ENCODE results near the gene H6PD.

Gene H6PD

GRCh38 chr1:9305216-9305615 lies 70.6 kb downstream of the H6PD start:
- Histone ChIP-seq H3K9ac (ENCODE audit: low read depth in 1 of 2, low read length in 2 of 2) (no peak overlapping the region), H3K4me1 (ENCODE audit: control insufficient read depth in 1 of 2, insufficient read depth in 2 of 2, low read length in 2 of 2) (peaks cover 40 to 49% of the 10 kb centered on the region in 2 donors), H3K27ac (ENCODE audit: low read depth, low read length) (no peak overlapping the region), H3K4me3 (ENCODE audit: low read depth in 1 of 2, low read length in 2 of 2) (no peak overlapping the region), H3K36me3 (ENCODE audit: control insufficient read depth in 1 of 2, insufficient read depth in 2 of 2, low read length in 2 of 2) (peaks cover 0 to 16% of the 10 kb centered on the region in 2 donors), H3K27me3 (ENCODE audit: control insufficient read depth in 1 of 2, insufficient read depth in 2 of 2, low read length in 2 of 2) (no peaks in the 10 kb centered on the region), H3K9me3 (ENCODE audit: control insufficient read depth in 1 of 2, low read length in 2 of 2) (no peaks in the 10 kb centered on the region)

DNA sequence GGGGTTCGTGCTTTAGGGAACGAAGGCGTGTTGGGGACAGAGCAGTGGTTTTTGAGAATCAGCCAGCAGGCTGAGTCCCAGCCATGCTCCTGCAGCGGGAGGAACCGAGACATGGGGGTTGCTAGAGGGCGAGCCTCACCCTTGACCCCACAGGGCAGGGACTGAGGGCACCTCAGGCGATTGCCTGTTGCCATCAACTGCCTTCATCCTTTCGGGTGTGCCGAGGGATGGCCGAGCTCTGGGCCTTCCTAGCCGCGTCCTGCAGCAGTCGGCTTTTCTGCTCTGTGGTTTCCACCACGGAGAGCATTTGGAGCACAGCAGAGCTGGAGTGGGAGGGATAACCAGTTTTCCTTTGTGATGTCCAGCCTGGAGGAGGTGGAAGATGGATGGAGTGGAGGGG lies 71.4 kb downstream of the H6PD start:
- Histone ChIP-seq H3K27me3 (ENCODE audit: control insufficient read depth in 1 of 2, insufficient read depth in 2 of 2, low read length in 2 of 2) (no peaks in the 10 kb centered on the region), H3K4me3 (ENCODE audit: low read depth in 1 of 2, low read length in 2 of 2) (no peak overlapping the region), H3K9ac (ENCODE audit: low read depth in 1 of 2, low read length in 2 of 2) (no peak overlapping the region), H3K4me1 (ENCODE audit: control insufficient read depth in 1 of 2, insufficient read depth in 2 of 2, low read length in 2 of 2) (peaks cover 32 to 41% of the 10 kb centered on the region in 2 donors), H3K9me3 (ENCODE audit: control insufficient read depth in 1 of 2, low read length in 2 of 2) (no peaks in the 10 kb centered on the region), H3K27ac (ENCODE audit: low read depth, low read length) (no peak overlapping the region), H3K36me3 (ENCODE audit: control insufficient read depth in 1 of 2, insufficient read depth in 2 of 2, low read length in 2 of 2) (peaks cover 0 to 13% of the 10 kb centered on the region in 2 donors)

DNA sequence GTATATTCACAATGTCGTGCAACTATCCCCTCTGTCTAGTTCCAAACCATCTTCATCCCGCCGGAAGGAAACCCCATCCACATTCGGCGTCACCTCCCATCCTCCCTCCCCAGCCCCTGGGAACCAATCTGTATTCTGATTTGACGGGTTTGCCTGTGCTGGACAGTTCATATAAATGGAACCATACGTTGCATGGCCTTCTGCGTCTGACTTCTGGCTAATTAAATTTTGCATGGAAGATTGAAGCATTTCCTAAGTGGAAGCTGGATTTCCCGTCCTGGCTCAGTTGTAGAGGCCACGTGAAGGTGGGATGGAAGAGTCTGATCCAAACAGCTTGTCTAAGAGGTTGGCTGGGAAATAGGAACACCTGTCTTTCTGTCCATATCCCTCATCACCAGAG lies 72.7 kb downstream of the H6PD start:
- Histone ChIP-seq H3K9ac (ENCODE audit: low read depth in 1 of 2, low read length in 2 of 2) (no peak overlapping the region), H3K4me3 (ENCODE audit: low read depth in 1 of 2, low read length in 2 of 2) (no peak overlapping the region), H3K27me3 (ENCODE audit: control insufficient read depth in 1 of 2, insufficient read depth in 2 of 2, low read length in 2 of 2) (no peaks in the 10 kb centered on the region), H3K9me3 (ENCODE audit: control insufficient read depth in 1 of 2, low read length in 2 of 2) (no peaks in the 10 kb centered on the region), H3K36me3 (ENCODE audit: control insufficient read depth in 1 of 2, insufficient read depth in 2 of 2, low read length in 2 of 2) (peaks cover 0 to 3% of the 10 kb centered on the region in 2 donors), H3K27ac (ENCODE audit: low read depth, low read length) (no peak overlapping the region), H3K4me1 (ENCODE audit: control insufficient read depth in 1 of 2, insufficient read depth in 2 of 2, low read length in 2 of 2) (peaks cover 24 to 31% of the 10 kb centered on the region in 2 donors)

DNA sequence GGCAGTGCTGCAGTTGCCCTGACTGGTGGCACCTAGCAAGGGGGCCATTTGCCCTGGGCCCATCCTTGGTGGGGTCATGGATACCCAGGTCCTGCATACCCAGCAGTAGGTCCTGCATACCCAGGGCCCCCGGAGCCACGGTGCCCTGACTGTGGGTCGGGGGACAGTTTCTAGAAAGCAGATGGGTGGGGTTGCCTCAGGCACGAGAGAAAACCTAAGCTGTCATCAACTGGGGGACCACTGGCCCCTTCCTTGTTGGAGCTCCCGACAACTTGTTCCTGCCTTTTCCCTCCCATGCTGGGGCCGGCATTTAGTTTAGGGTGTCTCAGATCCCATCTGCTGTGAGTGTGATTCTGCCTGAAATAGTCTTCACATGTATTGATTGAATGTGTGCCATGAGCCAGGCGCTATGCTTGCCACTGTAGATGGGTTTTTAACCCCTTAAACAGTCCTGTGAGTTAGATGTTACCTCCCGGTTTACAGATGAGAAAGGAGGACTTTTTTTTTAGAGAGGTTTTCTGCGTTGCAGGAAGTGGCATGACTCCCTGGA lies 73.7 kb downstream of the H6PD start:
- Histone ChIP-seq H3K4me1 (ENCODE audit: control insufficient read depth in 1 of 2, insufficient read depth in 2 of 2, low read length in 2 of 2) (peaks cover 14 to 21% of the 10 kb centered on the region in 2 donors), H3K27me3 (ENCODE audit: control insufficient read depth in 1 of 2, insufficient read depth in 2 of 2, low read length in 2 of 2) (no peaks in the 10 kb centered on the region), H3K36me3 (ENCODE audit: control insufficient read depth in 1 of 2, insufficient read depth in 2 of 2, low read length in 2 of 2) (no peaks in the 10 kb centered on the region), H3K27ac (ENCODE audit: low read depth, low read length) (no peak overlapping the region), H3K9me3 (ENCODE audit: control insufficient read depth in 1 of 2, low read length in 2 of 2) (no peaks in the 10 kb centered on the region), H3K9ac (ENCODE audit: low read depth in 1 of 2, low read length in 2 of 2) (no peak overlapping the region), H3K4me3 (ENCODE audit: low read depth in 1 of 2, low read length in 2 of 2) (no peak overlapping the region)

DNA sequence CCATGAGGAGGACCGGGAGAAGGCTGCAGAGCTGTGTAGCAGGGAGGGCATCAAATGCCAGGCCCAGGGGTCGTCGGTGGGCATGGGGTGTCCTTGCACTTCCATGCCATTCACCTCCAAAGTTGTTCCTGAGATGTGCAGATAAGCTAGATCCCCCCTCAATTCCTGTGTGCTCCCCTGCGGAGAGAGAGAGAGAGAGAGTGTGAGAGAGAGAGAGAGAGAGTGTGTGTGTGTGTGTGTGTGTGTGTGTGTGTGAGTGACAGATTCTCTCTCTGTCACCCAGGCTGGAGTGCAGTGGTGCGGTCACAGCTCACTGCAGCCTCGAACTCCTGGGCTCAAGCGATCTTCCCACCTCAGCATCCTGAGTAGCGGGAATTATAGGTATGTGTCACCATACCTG lies 74.5 kb downstream of the H6PD start:
- Histone ChIP-seq H3K9ac (ENCODE audit: low read depth in 1 of 2, low read length in 2 of 2) (no peak overlapping the region), H3K36me3 (ENCODE audit: control insufficient read depth in 1 of 2, insufficient read depth in 2 of 2, low read length in 2 of 2) (no peaks in the 10 kb centered on the region), H3K9me3 (ENCODE audit: control insufficient read depth in 1 of 2, low read length in 2 of 2) (no peaks in the 10 kb centered on the region), H3K27me3 (ENCODE audit: control insufficient read depth in 1 of 2, insufficient read depth in 2 of 2, low read length in 2 of 2) (no peaks in the 10 kb centered on the region), H3K4me3 (ENCODE audit: low read depth in 1 of 2, low read length in 2 of 2) (no peak overlapping the region), H3K4me1 (ENCODE audit: control insufficient read depth in 1 of 2, insufficient read depth in 2 of 2, low read length in 2 of 2) (peaks cover 8 to 15% of the 10 kb centered on the region in 2 donors), H3K27ac (ENCODE audit: low read depth, low read length) (no peak overlapping the region)

- H3K9ac ChIP-seq (ENCODE audit: low read depth in 1 of 2, low read length in 2 of 2): no peak overlapping the region
- no peak overlapping the region for H3K27ac ChIP-seq (ENCODE audit: low read depth, low read length)
- H3K4me1 ChIP-seq (ENCODE audit: control insufficient read depth in 1 of 2, insufficient read depth in 2 of 2, low read length in 2 of 2): peaks cover 7 to 13% of the 10 kb centered on the region in 2 donors
- no peaks in the 10 kb centered on the region for H3K9me3 ChIP-seq (ENCODE audit: control insufficient read depth in 1 of 2, low read length in 2 of 2)
- H3K27me3 ChIP-seq (ENCODE audit: control insufficient read depth in 1 of 2, insufficient read depth in 2 of 2, low read length in 2 of 2): no peaks in the 10 kb centered on the region
- H3K4me3 ChIP-seq (ENCODE audit: low read depth in 1 of 2, low read length in 2 of 2): no peak overlapping the region
- H3K36me3 ChIP-seq (ENCODE audit: control insufficient read depth in 1 of 2, insufficient read depth in 2 of 2, low read length in 2 of 2): no peaks in the 10 kb centered on the region
Measured at GRCh38 chr1:9309991-9310390, 75.4 kb downstream of the H6PD start.

- H3K9ac ChIP-seq (ENCODE audit: low read depth in 1 of 2, low read length in 2 of 2): no peak overlapping the region
- peaks cover 6 to 8% of the 10 kb centered on the region in 2 donors for H3K36me3 ChIP-seq (ENCODE audit: control insufficient read depth in 1 of 2, insufficient read depth in 2 of 2, low read length in 2 of 2)
- H3K9me3 ChIP-seq (ENCODE audit: control insufficient read depth in 1 of 2, low read length in 2 of 2): no peaks in the 10 kb centered on the region
- no peak overlapping the region for H3K4me3 ChIP-seq (ENCODE audit: low read depth in 1 of 2, low read length in 2 of 2)
- H3K4me1 ChIP-seq (ENCODE audit: control insufficient read depth in 1 of 2, insufficient read depth in 2 of 2, low read length in 2 of 2): peaks cover 11 to 13% of the 10 kb centered on the region in 2 donors
- H3K27ac ChIP-seq (ENCODE audit: low read depth, low read length): no peak overlapping the region
- H3K27me3 ChIP-seq (ENCODE audit: control insufficient read depth in 1 of 2, insufficient read depth in 2 of 2, low read length in 2 of 2): no peaks in the 10 kb centered on the region
Measured at GRCh38 chr1:9311029-9311428, 76.5 kb downstream of the H6PD start.

GRCh38 chr1:9311479-9311878 lies 76.9 kb downstream of the H6PD start:
- Histone ChIP-seq H3K27ac (ENCODE audit: low read depth, low read length) (no peak overlapping the region), H3K4me1 (ENCODE audit: control insufficient read depth in 1 of 2, insufficient read depth in 2 of 2, low read length in 2 of 2) (peaks cover 11 to 13% of the 10 kb centered on the region in 2 donors), H3K36me3 (ENCODE audit: control insufficient read depth in 1 of 2, insufficient read depth in 2 of 2, low read length in 2 of 2) (peaks cover 6 to 8% of the 10 kb centered on the region in 2 donors), H3K9ac (ENCODE audit: low read depth in 1 of 2, low read length in 2 of 2) (no peak overlapping the region), H3K27me3 (ENCODE audit: control insufficient read depth in 1 of 2, insufficient read depth in 2 of 2, low read length in 2 of 2) (no peaks in the 10 kb centered on the region), H3K9me3 (ENCODE audit: control insufficient read depth in 1 of 2, low read length in 2 of 2) (no peaks in the 10 kb centered on the region), H3K4me3 (ENCODE audit: low read depth in 1 of 2, low read length in 2 of 2) (no peak overlapping the region)

- no peak overlapping the region for H3K9ac ChIP-seq (ENCODE audit: low read depth in 1 of 2, low read length in 2 of 2)
- no peaks in the 10 kb centered on the region for H3K27me3 ChIP-seq (ENCODE audit: control insufficient read depth in 1 of 2, insufficient read depth in 2 of 2, low read length in 2 of 2)
- peaks cover 6 to 12% of the 10 kb centered on the region in 2 donors for H3K36me3 ChIP-seq (ENCODE audit: control insufficient read depth in 1 of 2, insufficient read depth in 2 of 2, low read length in 2 of 2)
- peaks cover 13 to 17% of the 10 kb centered on the region in 2 donors for H3K4me1 ChIP-seq (ENCODE audit: control insufficient read depth in 1 of 2, insufficient read depth in 2 of 2, low read length in 2 of 2)
- no peak overlapping the region for H3K27ac ChIP-seq (ENCODE audit: low read depth, low read length)
- no peaks in the 10 kb centered on the region for H3K9me3 ChIP-seq (ENCODE audit: control insufficient read depth in 1 of 2, low read length in 2 of 2)
- no peak overlapping the region for H3K4me3 ChIP-seq (ENCODE audit: low read depth in 1 of 2, low read length in 2 of 2)
Measured at GRCh38 chr1:9312168-9312720, 77.7 kb downstream of the H6PD start.

- Histone ChIP-seq H3K9me3 (ENCODE audit: control insufficient read depth in 1 of 2, low read length in 2 of 2) (no peaks in the 10 kb centered on the region), H3K4me1 (ENCODE audit: control insufficient read depth in 1 of 2, insufficient read depth in 2 of 2, low read length in 2 of 2) (peaks cover 22 to 25% of the 10 kb centered on the region in 2 donors), H3K27ac (ENCODE audit: low read depth, low read length) (no peak overlapping the region), H3K27me3 (ENCODE audit: control insufficient read depth in 1 of 2, insufficient read depth in 2 of 2, low read length in 2 of 2) (no peaks in the 10 kb centered on the region), H3K4me3 (ENCODE audit: low read depth in 1 of 2, low read length in 2 of 2) (no peak overlapping the region), H3K9ac (ENCODE audit: low read depth in 1 of 2, low read length in 2 of 2) (no peak overlapping the region), H3K36me3 (ENCODE audit: control insufficient read depth in 1 of 2, insufficient read depth in 2 of 2, low read length in 2 of 2) (peaks cover 10 to 12% of the 10 kb centered on the region in 2 donors)
Measured at GRCh38 chr1:9313576-9313975, 79.0 kb downstream of the H6PD start.
